Measurements from ENCODE around the gene ANKS1A. TPM values are rescaled to one million over a fixed set of nuclear protein-coding genes. Genes with fewer than 3 reads are reported as not detected.

The ANKS1A gene
- total RNA-seq, 1 donor: 7.2 TPM

DNA sequence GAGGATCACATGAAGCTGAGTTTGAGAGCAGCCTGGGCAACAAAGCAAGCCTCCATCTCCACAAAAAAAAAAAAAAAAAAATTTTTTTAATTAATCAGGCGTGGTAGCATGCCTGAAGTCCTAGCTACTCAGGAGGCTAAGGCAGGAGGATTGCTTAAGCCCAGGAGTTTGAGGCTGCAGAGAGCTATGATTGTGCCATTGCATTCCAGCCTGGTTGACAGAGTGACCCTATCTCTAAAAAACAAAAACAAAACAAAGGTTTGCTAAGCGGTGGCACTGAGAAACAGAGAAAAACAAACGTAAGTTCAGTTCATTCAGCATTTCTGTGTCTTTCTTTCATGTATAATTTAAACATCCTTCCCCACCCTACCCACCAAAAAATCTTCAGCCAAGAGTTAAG is 78.4 kb downstream of the ANKS1A start:
- H3K4me2 ChIP-seq (ENCODE audit: insufficient read depth, low read length): no peak overlapping the region
- H3K36me3 ChIP-seq (ENCODE audit: insufficient read depth, low read length): no peaks in the 10 kb centered on the region
- H2AFZ ChIP-seq (ENCODE audit: low read length): no peak overlapping the region
- DNase-seq (ENCODE audit: insufficient read length, low spot score, missing footprints): no peak
- no peak overlapping the region for H3K4me3 ChIP-seq (ENCODE audit: insufficient read depth, low read length)
- TF ChIP-seq, protein P1, sequence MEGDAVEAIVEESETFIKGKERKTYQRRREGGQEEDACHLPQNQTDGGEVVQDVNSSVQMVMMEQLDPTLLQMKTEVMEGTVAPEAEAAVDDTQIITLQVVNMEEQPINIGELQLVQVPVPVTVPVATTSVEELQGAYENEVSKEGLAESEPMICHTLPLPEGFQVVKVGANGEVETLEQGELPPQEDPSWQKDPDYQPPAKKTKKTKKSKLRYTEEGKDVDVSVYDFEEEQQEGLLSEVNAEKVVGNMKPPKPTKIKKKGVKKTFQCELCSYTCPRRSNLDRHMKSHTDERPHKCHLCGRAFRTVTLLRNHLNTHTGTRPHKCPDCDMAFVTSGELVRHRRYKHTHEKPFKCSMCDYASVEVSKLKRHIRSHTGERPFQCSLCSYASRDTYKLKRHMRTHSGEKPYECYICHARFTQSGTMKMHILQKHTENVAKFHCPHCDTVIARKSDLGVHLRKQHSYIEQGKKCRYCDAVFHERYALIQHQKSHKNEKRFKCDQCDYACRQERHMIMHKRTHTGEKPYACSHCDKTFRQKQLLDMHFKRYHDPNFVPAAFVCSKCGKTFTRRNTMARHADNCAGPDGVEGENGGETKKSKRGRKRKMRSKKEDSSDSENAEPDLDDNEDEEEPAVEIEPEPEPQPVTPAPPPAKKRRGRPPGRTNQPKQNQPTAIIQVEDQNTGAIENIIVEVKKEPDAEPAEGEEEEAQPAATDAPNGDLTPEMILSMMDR (IDR thresholded peaks at IDR 0.05; ENCODE audit: extremely low read depth, low read depth, low read length): no peak
- H3K27ac ChIP-seq (ENCODE audit: low read depth, low read length): no peak overlapping the region
- no peaks in the 10 kb centered on the region for H3K27me3 ChIP-seq (ENCODE audit: insufficient read depth, low read length)
- peaks cover 10% of the 10 kb centered on the region for H3K4me1 ChIP-seq (ENCODE audit: insufficient read depth, low read length)
- H3K79me2 ChIP-seq (ENCODE audit: insufficient read depth, low read length): no peaks in the 10 kb centered on the region
- no peaks in the 10 kb centered on the region for H4K20me1 ChIP-seq (ENCODE audit: insufficient read depth, low read length)
- H3K9me3 ChIP-seq (ENCODE audit: low read depth, low read length): no peaks in the 10 kb centered on the region

DNA sequence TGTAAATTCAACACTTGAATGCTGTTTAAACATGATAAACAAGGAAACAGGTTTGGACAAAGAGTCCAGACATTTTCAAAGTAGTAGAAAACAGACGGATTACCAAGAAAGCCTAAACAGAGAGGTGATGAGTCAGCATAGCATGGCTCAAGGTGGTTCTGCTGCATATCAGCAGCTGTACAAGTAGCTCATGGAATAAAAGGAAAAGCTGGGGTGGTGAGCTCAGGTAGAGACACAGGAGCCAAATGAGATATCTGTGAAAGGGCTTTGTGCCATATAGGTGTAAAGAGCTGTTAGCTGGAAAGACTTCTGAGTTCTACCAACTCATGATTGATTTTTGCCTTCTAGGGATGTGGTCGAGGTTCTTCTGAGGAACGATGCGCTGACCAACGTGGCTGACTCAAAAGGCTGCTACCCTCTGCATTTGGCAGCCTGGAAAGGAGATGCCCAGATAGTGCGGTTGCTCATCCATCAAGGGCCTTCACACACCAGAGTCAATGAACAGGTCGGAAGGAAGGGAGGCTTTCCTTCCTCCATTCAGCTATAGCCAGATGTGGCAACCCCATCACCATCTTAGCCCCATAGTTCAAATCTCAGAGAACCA is 80.7 kb downstream of the ANKS1A start:
- no peak overlapping the region for H3K27ac ChIP-seq (ENCODE audit: low read depth, low read length)
- TF ChIP-seq, protein P1 (IDR thresholded peaks at IDR 0.05; ENCODE audit: extremely low read depth, low read depth, low read length): no peak
- H3K27me3 ChIP-seq (ENCODE audit: insufficient read depth, low read length): no peaks in the 10 kb centered on the region
- no peak overlapping the region for H3K4me2 ChIP-seq (ENCODE audit: insufficient read depth, low read length)
- H4K20me1 ChIP-seq (ENCODE audit: insufficient read depth, low read length): peaks cover 4% of the 10 kb centered on the region
- H3K4me1 ChIP-seq (ENCODE audit: insufficient read depth, low read length): peaks cover 4% of the 10 kb centered on the region
- H3K36me3 ChIP-seq (ENCODE audit: insufficient read depth, low read length): no peaks in the 10 kb centered on the region
- no peaks in the 10 kb centered on the region for H3K9me3 ChIP-seq (ENCODE audit: low read depth, low read length)
- peak; percentile 50 for DNase-seq (ENCODE audit: insufficient read length, low spot score, missing footprints)
- no peak overlapping the region for H2AFZ ChIP-seq (ENCODE audit: low read length)
- H3K4me3 ChIP-seq (ENCODE audit: insufficient read depth, low read length): no peak overlapping the region
- H3K79me2 ChIP-seq (ENCODE audit: insufficient read depth, low read length): no peaks in the 10 kb centered on the region

DNA sequence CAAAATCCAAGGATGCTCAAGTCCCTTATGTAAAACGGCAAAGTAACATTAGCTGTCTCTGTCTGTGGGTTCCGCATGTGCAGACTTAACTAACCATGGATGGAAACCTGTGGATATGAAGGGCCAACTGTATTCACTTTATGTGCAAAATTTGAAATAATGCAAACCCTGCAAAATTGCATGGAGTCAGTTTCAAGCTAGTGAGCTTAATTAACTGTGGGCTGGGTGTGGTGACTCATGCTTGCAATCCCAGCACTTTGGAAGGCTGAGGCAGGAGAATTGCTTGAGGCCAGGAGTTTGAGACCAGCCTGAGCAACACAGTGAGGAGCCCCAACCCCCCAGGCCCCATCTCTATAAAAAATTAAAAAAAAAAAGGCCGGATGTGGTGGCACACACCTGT is 81.4 kb downstream of the ANKS1A start:
- H3K79me2 ChIP-seq (ENCODE audit: insufficient read depth, low read length): no peaks in the 10 kb centered on the region
- H3K27ac ChIP-seq (ENCODE audit: low read depth, low read length): no peak overlapping the region
- H3K4me3 ChIP-seq (ENCODE audit: insufficient read depth, low read length): no peak overlapping the region
- TF ChIP-seq, protein P1 (IDR thresholded peaks at IDR 0.05; ENCODE audit: extremely low read depth, low read depth, low read length): no peak
- H2AFZ ChIP-seq (ENCODE audit: low read length): no peak overlapping the region
- no peak overlapping the region for H3K4me2 ChIP-seq (ENCODE audit: insufficient read depth, low read length)
- H4K20me1 ChIP-seq (ENCODE audit: insufficient read depth, low read length): peaks cover 4% of the 10 kb centered on the region
- DNase-seq (ENCODE audit: insufficient read length, low spot score, missing footprints): no peak
- no peaks in the 10 kb centered on the region for H3K27me3 ChIP-seq (ENCODE audit: insufficient read depth, low read length)
- H3K36me3 ChIP-seq (ENCODE audit: insufficient read depth, low read length): no peaks in the 10 kb centered on the region
- H3K4me1 ChIP-seq (ENCODE audit: insufficient read depth, low read length): peaks cover 3% of the 10 kb centered on the region
- H3K9me3 ChIP-seq (ENCODE audit: low read depth, low read length): no peaks in the 10 kb centered on the region

DNA sequence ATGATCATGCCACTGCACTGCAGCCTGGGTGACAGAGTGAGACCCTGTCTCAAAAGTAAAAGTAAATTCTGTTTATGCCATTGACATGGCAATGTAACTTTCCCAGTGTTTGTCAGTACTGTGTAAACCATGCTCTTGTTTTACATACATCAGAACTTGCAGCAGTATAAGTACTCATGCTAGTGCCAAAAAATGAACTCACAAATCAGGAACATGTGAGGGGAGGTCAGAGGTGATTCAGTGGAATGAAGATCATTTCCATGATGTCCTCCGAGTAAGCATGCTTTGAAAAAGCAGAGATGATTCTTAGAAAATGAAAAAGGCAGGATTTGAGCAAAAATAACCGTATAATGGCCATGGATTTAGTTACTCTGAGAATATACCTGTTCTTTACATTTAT is 81.9 kb downstream of the ANKS1A start:
- DNase-seq (ENCODE audit: insufficient read length, low spot score, missing footprints): peak; percentile 78
- peaks cover 4% of the 10 kb centered on the region for H4K20me1 ChIP-seq (ENCODE audit: insufficient read depth, low read length)
- TF ChIP-seq, protein P1 (IDR thresholded peaks at IDR 0.05; ENCODE audit: extremely low read depth, low read depth, low read length): no peak
- H3K4me3 ChIP-seq (ENCODE audit: insufficient read depth, low read length): no peak overlapping the region
- H3K27ac ChIP-seq (ENCODE audit: low read depth, low read length): no peak overlapping the region
- H3K79me2 ChIP-seq (ENCODE audit: insufficient read depth, low read length): no peaks in the 10 kb centered on the region
- peaks cover 3% of the 10 kb centered on the region for H3K4me1 ChIP-seq (ENCODE audit: insufficient read depth, low read length)
- no peak overlapping the region for H3K4me2 ChIP-seq (ENCODE audit: insufficient read depth, low read length)
- no peaks in the 10 kb centered on the region for H3K36me3 ChIP-seq (ENCODE audit: insufficient read depth, low read length)
- H3K9me3 ChIP-seq (ENCODE audit: low read depth, low read length): no peaks in the 10 kb centered on the region
- H2AFZ ChIP-seq (ENCODE audit: low read length): no peak overlapping the region
- no peaks in the 10 kb centered on the region for H3K27me3 ChIP-seq (ENCODE audit: insufficient read depth, low read length)

Measured in osteoblast (primary cell).